CD4-positive, alpha-beta T cell treated with Interleukin-17A for 1 hour (primary cell): ENCODE results near the gene NDUFB8.
"Not testable (repeated sequence)": the region's sequence is repeated elsewhere in the genome, so short reads cannot be mapped to it uniquely, and the experiment has no call there.

ENCODE experiments used
- DNase-seq: peaks from one replicate; pipeline ENCODE4 v3.0.0-alpha.2; 2020

Gene NDUFB8

DNA sequence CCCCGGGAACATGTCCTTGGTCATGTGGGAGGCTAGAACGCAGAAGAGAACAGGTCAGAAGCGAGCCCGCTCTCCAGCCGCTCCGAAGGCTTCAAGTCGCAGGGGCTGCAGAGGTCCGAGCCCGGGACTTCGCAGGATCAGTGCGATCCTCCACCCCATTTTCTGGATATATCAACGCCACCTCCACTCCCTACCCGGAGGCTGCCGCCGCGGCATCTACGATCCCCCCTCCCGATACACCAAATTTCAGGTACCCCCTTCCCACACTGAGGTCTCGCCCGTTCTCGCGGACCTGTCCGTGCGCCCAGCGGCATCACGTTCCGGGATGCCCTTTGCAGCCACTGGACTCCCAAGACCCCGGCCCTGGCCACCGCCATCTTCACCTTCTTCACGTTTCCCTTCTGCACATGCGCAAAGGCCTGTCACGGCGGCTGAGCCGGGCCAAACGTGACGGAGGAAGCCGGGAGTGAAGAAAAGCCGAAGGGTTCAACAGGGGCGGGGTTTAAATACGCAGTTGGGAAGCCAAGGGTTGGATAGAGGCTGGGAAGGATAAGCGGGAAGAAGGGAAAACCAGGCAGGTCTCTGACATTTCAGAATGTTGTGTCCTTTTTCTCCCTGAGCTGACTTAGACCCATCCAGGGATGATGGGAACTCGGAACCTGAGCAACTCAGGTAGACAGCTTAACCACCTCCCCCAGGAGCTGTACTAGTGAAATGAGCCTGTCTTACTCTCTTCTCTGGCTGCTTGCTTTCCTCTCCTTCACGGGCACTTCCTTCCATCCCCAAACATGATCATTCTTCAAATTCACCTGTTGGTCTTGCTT lies at the start of gene NDUFB8:
TSS of gene NDUFB8 (minus strand) at position 397 of the 824 bp plus-strand sequence. CDS start at position 377, 20 bp downstream.
- DNase-seq = peak; percentile 91

DNA sequence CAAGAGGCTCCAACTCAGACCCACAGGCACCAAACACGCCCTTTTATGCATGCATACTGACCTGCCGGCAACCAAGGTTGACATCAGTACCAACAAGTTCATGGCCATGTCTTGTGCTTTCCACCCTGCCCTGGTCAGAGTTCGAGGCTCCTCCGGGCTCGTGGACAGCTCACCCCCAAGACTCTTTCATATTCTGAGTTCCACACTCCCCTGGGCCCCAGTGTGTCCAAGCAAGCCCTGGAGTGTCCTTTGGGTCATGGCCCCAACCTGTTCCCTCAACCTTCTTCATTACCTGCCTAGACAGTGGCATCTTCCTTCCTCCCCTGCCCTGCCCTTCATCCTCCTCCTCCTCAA lies 46.6 kb upstream of the NDUFB8 start:
- DNase-seq = no peak

DNA sequence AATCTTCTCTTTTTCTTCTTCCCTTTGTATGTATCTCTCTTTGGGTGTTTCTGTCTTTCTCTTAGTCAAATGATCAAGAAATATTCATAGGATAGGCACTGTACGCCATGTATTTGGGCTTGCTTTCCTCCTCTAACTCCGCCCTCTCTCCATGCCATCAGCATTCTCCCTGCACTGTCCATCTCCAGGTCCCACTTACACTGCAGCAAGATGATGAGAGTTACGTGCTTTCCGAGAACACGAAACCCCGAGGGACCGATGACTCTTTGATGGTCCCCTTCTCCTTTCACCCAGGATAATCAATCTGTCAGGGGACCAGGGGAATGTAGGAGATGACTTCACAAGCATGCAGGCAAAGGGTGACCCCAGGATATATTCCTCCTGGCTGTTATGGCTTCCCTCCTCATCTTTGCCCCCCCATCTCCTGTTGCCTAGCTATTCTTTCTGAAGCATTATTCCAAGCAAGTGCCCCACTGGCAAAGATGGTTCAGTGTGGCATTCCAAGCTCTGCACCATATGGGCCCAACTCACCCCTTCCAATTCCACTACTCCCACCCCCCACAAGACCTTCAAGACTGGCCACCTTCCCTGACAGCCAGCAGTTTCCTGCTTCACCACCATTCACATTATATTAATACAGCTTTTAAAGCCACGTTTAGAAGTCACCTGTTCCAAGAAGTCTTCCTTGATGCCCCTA lies 46.1 kb upstream of the NDUFB8 start:
- DNase-seq = no peak

DNA sequence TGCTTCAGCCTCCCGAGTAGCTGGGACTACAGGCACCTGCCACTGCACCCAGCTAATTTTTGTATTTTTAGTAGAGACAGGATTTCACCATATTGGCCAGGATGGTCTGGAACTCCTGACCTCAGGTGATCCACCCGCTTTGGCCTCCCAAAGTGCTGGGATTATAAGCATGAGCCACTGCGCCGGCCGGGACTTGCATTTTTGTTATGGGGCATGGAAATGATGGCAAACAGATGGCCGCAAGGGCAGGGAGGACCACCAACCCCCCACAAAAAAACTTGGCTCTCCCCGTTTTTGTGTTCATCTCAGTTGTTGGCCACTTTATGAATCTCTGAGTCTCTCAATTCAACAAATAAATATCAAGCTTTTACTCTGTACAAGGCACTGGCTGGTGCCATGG lies 45.5 kb upstream of the NDUFB8 start:
- DNase-seq = not testable (repeated sequence)

DNA sequence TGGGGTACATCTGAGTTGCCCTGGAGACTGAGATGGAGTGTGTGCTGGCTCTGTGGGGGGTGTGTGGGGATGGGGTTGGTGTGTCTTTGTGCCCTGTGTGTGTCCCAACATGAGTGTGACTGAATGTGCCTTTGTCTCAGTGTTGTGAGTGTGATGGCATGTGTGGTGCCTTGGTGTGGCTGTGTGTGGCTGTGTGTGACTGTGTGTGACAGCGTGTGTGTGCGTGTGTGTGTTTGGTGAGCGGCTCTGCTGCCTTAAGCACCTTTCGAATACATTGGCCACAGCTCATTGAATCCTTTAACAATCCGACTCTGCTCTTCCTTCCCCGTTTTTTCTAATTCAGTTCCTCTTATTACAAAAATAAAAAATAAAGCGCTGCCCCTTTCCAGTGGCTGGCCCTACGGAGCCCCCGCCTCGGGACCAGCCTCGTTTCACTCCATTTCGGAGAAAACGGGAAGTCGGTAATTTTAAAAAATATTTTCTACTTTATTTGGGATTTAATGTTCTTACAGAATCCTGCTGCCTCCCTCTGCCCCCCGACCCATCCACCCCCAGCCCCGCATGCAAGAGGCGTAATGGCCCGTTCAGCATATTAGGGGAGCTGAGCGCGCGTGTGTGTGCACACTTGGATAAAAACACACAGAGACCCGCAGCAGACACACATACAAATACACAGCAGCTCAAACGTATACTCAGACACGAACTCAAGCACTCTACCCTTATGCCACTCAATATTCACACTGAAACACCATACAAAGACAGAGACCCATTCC lies 41.6 kb upstream of the NDUFB8 start:
- DNase-seq = no peak

DNA sequence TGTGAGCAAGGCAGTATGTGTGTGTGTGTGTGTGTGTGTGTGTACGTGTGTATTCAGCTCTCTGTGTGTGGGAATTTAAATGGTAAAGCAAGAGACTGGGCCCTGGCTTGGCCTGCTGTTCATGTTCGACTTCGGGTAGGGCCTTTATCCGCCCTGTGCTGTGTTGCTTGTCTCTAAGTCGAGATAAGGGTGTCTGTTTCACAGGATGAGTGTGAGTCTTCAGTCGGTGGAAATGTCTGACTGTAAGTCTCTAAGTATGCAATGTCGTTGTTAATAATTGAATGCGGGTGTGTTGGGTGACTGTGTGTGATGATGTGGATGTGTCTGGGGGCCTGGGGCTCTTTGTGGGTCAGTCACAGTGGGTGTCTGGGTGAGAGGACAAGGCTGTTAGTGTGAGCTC lies 40.8 kb upstream of the NDUFB8 start:
- no peak for DNase-seq

DNA sequence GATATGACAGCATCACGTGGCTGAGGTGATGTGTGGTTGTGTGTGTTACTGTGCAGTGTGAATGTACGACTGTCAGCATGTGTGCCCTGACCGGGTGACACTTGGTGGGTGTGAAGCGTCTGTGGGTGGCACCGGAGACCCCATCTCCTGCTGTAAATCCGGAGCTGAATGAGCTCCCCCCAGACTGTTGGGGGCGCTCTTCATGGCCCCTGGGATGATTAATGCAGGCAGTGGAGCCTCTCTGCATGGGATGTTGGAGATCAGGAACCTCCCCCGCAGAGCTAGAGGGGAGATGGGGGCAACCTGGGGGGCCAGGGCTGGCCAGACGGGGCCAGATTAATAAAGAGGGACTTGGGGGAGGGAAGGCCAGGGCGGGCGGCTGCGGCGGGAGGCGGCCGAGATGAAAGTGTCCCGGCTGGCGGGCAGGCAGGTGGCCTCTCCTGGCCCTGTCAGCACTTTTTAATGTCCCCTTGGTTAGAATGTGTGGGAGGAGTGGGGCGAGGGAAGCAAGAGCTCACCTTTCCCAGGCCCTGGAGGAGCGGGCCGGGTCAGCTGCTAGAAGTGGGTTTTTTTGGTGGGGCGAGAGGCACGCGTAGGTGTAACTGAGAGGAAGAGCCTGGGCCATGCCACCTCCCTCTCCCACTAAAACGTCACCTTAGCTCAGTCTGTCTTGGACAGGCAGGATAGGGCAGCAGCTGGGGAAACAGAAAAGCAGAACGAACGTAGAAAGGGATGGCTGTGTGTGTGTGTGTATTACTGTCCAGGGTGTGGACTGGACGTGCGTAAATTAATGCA lies 40.2 kb upstream of the NDUFB8 start:
- DNase-seq = no peak

DNA sequence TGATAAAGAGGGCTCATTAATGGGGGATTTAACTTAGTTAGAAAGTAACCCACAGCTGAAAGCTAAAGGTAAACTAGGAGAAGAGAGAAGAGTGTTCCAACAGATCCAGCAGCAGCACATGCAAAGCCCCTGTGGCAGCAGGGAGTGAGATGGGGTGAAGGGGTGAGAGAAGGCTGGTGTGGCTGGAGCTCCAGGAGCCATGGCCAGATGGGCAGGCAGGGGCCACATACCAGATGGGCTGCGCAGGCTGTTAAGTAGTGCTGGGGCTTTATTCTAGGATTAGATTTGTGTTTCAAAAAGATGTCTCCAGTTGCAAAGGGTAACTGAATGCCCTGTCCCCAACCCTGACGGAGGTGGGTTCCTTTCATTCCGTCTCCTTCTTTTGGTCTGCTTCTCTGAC lies 39.2 kb upstream of the NDUFB8 start:
- no peak for DNase-seq

DNA sequence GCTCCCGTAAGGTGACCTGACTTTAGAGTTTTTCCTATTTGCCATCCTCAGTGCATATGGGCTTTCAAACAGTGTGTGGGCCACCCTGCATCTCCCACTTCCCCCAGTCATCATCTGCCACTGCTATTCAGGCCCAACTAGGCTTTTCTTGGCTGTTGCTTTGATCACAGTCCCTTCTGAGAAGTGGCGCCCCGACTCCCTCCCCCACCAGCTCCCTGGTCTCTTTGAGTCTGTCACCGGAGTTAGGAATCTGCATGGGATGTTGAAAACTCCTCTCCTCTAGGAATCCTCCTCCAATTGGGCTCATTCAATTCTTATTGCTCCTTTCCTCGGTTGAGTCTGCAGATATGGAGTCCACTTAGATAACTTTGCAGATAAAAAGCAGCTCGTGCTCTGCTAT lies 38.2 kb upstream of the NDUFB8 start:
- no peak for DNase-seq

DNA sequence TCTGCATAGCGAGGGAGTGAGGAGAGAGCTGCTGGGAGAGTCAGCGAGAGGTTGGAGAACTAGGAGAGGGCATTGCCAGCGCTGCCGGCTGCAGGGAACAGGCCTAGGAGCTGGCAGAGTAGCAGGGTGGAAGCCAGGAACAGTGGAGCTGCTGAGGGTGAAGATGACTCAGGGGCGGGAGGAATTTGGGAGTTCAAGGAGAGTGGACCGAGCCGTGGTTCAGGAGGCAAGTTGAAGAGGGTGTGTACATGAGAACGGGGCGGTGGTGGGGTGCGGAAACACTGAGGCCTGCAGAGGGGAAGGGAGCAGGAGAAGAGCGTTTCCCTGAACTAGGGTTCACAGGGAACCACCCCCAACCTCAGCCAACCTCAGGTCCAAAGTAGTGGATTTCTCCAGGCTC lies 37.6 kb upstream of the NDUFB8 start:
- no peak for DNase-seq

DNA sequence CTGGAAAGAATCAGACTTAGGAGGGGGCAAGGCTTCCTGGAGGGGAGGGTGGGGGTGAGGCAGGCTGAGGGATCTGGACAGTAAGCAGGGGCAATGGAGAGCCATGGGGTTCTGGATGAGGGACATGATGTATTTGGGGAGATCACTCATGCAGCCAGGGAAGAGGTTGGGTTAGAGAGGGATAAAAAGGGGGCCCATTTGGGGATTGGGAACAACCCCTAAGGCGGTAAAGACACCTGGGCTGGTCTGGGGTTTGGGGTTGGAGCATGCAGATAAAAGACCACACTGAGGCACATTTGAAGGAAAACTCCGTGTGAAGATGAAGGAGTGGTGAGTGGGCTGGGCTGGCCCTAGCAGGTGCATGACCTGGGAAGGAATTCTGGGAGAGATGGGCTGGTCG lies 36.9 kb upstream of the NDUFB8 start:
- no peak for DNase-seq

DNA sequence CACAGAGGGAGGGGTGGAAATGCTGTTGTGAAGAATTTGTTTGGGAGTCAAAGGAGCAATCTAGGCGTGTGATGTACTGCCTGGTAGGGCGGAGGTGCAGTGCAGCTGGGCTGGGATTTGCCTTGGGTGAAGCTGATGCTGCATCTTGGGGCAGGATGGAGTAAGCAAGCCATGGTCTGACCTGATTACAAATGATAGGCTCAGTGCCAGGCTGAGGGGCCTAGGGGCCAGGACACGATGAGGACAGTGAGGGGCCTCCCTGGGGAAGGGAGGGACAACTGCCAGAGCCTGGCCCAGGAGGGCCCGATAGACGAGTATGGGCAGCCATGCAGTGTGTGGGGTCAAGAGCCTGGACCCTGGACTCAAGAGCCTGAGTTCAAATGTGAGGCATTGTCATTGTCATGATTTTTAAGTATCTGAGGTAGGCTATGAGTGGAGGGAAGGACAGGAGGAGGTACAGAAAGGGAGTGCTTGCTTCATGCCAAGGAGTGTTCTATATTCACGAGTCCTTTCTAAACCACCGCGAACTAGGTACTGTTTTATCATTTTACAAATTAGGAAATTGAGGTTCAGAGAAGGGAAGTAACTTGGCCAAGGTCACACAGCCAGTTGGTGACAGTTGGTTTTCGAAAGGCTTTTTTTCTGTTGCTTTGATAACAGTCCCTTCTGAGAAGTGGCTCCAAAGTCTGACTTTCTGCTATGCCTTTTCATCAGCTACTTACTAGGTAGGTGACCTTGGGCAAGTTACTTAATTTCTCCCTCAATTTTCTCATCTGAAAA lies 35.7 kb upstream of the NDUFB8 start:
- DNase-seq = no peak

DNA sequence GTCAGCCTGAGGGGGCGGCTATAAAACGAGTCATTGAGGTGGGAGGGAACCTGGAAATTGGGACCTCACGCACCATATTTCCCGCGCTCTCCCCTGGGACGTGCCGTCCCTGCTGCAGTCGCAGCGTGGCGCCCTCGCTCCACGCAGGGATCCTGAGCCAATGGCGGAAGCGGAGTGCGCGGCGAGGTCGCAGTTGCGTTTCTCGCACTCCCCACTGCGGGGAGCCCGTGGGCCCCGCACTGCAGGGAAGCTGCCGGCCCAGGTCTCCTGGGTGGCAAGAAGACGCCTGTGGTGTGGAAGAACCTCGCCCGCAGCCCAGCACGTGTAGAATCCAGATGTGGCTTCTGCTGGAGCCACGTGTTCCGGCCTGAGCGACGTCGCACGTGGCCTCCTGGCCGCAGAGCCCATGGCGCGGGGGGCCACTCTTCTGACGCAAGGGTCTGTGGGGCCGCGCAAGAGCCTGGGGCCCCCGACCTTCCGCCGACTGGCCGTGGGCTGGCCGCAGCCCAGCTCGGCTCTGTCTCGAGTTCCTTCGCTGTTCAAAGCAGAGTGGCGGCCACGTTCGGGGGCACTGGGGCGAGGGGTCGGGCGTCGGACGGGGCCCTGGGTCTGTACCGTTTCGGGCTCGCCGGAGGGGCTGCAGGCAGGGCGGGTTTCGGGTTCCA lies 32.5 kb upstream of the NDUFB8 start:
- peak; percentile 80 for DNase-seq

DNA sequence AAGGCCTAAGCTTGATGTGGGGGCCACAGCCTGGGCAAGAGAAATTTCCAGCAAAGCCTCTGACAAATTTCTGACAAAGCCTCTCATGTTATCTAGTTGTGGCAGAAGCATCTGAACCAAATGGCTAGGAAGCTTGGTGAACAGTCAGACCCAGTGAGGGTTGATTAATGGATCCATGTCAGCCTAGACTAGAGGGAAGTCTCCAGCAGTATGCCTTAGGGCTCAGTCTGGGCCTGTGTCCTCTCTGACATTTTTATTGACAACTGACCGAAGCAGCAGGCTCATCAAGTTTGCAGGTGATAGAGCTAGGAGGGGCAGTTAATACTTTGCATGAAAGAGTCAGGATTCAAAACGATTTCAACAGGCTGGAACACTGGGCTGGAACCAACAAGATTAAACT lies 31.3 kb upstream of the NDUFB8 start:
- DNase-seq = no peak

DNA sequence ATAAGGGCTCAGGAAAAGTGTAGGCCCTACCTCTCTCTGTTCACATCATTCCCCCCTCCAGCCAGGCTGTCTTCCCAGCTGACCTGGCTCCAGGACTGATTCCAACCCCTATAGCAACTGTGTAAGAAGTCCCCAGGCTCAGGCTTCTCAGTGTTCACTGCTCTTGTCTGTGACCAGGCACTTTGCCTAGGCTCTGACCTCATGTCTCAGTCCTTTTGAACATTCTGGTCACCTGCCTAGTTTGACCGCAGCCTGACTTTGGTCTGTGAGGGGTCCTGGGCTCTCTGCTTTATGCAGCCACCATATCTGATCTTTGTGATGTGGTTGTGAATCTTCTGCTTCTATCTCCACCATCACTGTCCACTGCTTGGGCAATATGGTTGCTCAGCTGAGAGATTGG lies 30.6 kb upstream of the NDUFB8 start:
- DNase-seq = no peak

DNA sequence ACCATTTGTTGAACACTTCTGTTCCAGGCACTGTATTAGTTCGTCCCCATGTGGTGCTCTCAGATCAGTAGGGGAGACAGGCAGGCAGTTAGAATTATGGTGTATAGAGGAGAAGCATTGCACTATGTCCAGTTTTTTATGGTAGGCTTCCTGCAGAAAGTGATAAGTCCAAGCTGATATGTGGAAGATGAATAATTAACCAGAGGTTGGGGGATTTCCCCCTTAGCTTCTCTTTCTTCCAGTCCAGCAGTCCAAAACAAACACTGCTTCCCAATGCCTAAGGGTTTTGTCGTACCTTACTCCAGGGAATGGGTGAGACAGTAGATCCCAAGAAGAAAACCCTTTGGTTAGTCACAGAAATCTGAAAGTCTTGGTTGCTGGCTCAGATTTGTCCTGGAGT lies 25.2 kb upstream of the NDUFB8 start:
- DNase-seq = no peak

DNA sequence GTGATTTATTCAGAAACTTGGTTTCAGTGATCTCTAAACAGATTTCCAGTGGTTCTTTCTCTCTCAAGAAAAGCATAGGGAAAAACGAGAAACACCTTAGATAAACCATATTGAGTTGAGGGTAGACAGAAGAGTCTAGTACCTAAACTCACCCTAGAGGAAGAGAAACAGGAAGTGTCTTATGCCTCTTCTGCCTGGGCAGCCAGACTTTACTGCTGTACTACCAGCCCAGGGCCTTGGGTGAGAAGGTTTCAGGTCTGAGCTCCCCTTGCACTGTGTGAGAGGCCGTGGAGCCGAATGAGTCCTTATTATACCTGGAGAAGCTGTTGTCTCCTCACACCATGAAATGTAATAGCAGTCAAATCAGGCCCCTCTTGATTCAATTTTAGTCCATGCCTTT lies 24.3 kb upstream of the NDUFB8 start:
- DNase-seq = no peak

DNA sequence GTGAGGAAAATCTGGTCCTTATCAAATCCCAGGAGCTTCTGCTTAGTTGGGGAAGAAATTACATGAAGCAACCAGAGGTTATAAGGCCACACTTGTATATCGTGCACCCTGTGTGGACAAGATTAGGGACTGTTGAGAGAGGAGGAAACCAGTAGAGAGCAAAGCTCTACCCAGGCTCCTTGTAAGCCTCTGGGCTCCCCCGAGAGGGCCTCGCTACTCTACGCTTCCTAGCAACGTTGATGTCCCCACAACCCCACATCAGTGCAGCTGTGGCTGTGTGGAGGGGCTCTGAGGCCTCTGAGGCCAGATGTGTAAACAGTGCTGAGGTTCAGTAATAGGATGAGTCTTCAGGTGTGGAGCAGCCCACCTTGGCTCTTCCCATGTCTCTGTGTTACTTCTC lies 22.1 kb upstream of the NDUFB8 start:
- no peak for DNase-seq

DNA sequence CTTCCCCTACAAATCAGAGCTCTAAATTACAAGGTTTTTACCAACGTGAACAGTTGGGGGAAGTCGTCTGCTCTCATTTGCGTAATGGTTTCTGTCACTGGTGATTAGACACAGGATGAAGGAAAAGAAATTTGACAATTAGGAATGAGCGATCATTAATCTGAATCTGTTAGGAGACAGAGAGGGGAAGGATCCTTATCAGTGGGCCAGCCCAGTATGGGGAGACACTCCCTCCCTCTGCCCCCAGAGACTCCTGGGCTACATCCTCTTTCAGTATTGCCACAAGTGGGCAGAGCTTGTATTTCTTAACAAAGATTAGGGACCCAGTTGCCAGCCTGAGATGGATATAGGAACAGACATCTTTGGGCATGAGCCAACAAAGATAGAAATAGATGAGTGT lies 21.5 kb upstream of the NDUFB8 start:
- no peak for DNase-seq

DNA sequence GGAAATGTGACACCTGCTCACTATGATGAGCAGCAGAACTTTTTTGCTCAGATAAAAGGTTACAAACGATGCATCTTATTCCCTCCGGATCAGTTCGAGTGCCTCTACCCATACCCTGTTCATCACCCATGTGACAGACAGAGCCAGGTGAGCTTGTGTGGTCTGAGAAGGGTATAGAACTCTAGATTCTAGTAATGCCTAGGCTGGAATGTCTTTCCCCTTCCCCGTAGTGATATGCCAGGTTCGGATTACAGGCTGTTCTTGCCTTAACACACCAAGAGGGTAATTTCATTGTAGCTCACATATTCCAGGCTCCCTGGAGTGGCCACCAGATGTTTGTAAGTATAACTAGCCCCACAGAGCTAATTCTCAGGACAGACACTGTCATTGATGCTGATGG lies 15.3 kb upstream of the NDUFB8 start:
- no peak for DNase-seq

DNA sequence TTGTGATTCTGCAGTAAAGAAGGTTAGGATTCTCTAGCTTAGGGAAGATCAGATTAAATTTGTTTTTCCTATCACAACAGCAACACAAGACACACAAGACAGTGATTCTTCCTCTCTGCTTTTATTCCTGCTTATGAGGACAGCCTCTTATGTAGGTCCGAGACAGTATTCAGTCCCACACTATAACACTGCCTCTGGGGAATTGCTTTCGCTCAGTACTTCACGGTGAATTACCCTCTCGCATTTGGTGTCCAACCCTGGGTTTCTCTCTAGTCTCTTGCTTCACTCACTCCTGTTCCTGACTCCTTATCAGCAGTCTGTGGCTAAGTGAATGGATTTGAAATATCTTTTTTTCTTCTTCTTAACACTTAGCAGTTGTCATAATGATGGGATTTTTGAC lies 7.8 kb upstream of the NDUFB8 start:
- no peak for DNase-seq
